ENCODE measurements around the gene CLEC18A. TPM values are rescaled to one million over a fixed set of nuclear protein-coding genes. Genes with fewer than 3 reads are reported as not detected.
"Not testable (repeated sequence)": the region's sequence is repeated elsewhere in the genome, so short reads cannot be mapped to it uniquely, and the experiment has no call there.

CLEC18A gene
- total and polyA plus RNA-seq, 3 donors from 2014 or later = 10.0 to 15.7 (median 12.6) TPM

DNA sequence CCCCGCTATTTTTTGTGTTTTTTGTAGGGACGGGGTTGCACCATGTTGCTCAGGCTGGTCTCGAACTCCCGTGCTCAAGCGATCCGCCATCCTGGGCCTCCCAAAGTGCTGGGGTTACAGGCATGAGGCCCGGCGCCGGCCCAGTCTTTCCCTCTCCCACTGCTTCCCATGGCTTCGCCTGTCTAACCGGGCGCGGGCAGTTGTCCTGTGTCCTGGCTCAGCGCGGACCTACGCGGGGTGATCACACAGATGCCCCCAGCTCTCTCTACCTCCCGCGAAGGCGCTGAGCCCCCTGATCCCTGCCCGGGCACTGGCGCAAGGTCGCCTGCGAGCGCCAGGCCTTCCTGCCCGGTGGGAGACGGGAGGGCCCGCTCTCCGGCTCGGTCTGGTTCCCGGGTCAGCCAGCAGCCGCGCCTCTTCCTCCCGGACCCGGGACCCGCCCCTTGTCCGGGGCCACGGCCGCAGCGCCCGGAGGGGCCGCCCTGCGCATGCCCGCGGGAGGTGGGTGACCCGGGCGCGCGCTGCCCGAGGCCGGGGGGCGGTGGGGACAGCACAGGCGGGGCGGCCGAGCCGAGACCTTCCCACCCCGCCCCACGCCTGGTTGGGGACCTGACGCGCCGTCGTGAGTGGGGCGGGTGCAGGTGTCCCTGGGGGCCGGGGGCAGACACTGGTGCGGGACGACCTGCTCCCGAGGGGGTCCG, 14.0 kb downstream of the CLEC18A start:
- H3K27ac ChIP-seq = peak overlapping the region in 1 of 2 donors; percentile 64
- H3K9me3 ChIP-seq; intact Hi-C loops (cut with DNase I; ENCODE audit: low total_unique reads); H3K36me3 ChIP-seq (ENCODE audit: low read depth, missing control alignments); H3K4me1 ChIP-seq; H3K27me3 ChIP-seq: not testable (repeated sequence)
- H3K4me3 ChIP-seq = peak overlapping the region; percentile 17 to 54
- WGBS, 2 donors = 38 to 52% methylated on average over 5 to 15 of the region's 68 CpGs
- DNase-seq = peak; percentile 37

DNA sequence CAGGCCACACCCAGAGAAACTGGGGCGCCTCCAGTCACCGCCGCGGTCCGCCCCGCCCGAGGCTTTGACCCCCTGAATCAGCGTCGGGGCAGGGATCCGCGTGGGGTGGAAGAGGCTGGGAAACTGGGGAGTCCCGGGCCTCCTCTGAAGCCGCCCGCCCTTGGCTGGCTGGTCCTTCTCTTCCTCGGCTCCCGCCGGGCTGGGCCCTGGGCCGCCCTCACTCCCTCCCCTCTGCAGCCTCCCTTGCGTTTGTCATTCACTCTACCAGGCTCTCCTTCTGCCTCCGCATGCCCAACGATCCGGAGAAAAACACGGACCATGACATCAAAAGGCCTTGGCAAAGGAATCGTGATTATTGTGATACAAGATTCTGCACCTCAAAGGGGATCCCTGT, 14.5 kb downstream of the CLEC18A start:
- H3K27me3 ChIP-seq; H3K9me3 ChIP-seq; H3K27ac ChIP-seq; intact Hi-C loops (cut with DNase I; ENCODE audit: low total_unique reads); H3K36me3 ChIP-seq (ENCODE audit: low read depth, missing control alignments); DNase-seq; H3K4me1 ChIP-seq: not testable (repeated sequence)
- 6% methylated on average over 5 of the region's 24 CpGs; no CpG with 5 or more reads in 1 of the 2 donors for WGBS, 2 donors
- H3K4me3 ChIP-seq = peak overlapping the region; percentile 17 to 54

DNA sequence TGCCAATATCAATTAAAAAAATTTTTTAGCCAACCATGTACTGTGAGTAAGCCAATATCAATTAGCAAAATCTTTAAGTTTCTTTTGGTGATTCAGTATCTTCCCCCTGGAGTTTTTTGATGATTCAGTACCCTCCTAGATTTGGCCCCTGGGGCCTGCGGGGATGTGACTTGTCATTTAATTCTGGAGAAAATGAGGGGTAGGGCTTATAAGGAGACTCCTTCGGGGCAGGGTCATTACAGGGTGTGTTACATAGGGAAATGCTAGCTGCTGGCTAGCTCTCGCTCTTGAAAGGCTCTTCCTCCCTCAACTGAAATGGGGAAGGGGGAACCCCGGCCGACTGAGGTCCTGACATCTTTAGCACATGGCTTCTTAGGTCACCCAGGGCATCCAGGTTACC, 16.6 kb downstream of the CLEC18A start:
- intact Hi-C loops (cut with DNase I; ENCODE audit: low total_unique reads); H3K4me3 ChIP-seq; H3K9me3 ChIP-seq; H3K27me3 ChIP-seq; H3K27ac ChIP-seq; H3K4me1 ChIP-seq; DNase-seq; H3K36me3 ChIP-seq (ENCODE audit: low read depth, missing control alignments): not testable (repeated sequence)
- WGBS, 2 donors = no CpG with 5 or more reads among the region's 5 CpGs

DNA sequence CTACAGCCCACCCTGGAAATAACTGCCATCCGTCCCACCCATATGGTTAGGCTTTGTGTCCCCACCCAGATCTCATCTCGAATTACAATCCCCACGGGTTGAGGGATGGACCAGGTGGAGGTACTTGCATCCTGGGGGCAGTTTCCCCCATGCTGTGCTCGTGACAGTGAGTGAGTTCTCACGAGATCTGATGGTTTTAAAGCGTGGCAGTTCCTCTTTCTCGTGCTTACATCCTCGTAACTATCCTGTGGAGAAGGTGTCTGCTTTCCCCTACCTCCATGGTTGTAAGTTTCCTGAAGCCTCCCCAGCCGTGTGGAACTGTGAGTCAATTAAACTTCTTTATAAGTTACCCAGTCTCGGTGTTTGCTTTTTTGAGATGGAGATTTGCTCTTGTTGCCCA, 17.0 kb downstream of the CLEC18A start:
- no CpG with 5 or more reads among the region's 10 CpGs for WGBS, 2 donors
- H3K4me1 ChIP-seq; intact Hi-C loops (cut with DNase I; ENCODE audit: low total_unique reads): not testable (repeated sequence)

DNA sequence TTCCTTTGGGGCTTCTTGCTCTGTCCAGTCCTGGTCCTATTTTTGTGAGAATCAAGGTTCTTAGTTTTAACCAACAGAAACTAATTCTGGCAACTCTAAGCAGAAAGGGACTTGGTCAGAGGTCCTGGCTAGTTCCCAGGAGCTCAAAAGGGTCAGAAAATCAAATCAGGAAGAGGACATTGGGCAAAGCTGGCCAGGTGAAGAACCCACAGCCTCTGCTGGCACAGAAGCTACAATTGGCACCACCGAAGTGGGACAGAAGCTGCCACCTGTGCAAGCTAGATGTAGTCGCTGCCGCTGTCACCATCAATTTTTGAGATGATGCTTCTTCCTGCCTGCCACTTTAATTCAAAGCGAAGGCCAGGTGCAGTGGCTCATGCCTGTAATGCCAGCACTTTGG, 18.5 kb downstream of the CLEC18A start:
- not testable (repeated sequence) for H3K4me1 ChIP-seq

More for the DNA sequence above, 17.0 kb downstream of the CLEC18A start:
- not testable (repeated sequence) for H3K36me3 ChIP-seq (ENCODE audit: low read depth, missing control alignments); H3K4me3 ChIP-seq; H3K27me3 ChIP-seq; H3K9me3 ChIP-seq; H3K27ac ChIP-seq; DNase-seq

DNA sequence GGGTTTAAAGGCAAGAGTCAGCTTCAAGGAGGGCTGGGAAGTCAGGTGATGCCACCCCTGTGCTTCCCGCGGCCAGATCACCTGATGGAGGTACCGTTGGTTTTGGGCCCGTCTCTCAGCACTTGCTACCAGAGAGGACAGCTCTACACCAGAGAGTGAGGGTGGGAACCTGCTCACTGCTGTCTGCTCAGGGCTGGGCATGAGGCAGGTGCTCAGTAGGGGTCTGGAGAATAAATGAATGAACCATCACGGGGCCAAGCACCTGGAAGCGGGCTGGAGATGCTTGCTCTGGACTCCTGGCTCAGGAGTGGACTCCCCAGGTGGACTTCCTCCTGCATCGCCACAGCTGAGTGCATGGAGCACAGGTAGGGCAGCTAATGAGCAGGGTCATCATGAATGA, 21.0 kb downstream of the CLEC18A start:
- intact Hi-C loops (cut with DNase I; ENCODE audit: low total_unique reads); H3K4me1 ChIP-seq: not testable (repeated sequence)
- WGBS, 2 donors = 78 to 93% methylated on average over 3 to 5 of the region's 7 CpGs

More for the DNA sequence above, 18.5 kb downstream of the CLEC18A start:
- H3K27ac ChIP-seq; H3K36me3 ChIP-seq (ENCODE audit: low read depth, missing control alignments); H3K4me3 ChIP-seq; DNase-seq; intact Hi-C loops (cut with DNase I; ENCODE audit: low total_unique reads); H3K27me3 ChIP-seq; H3K9me3 ChIP-seq: not testable (repeated sequence)
- 86% methylated on average over 3 of the region's 4 CpGs; no CpG with 5 or more reads in 1 of the 2 donors for WGBS, 2 donors

DNA sequence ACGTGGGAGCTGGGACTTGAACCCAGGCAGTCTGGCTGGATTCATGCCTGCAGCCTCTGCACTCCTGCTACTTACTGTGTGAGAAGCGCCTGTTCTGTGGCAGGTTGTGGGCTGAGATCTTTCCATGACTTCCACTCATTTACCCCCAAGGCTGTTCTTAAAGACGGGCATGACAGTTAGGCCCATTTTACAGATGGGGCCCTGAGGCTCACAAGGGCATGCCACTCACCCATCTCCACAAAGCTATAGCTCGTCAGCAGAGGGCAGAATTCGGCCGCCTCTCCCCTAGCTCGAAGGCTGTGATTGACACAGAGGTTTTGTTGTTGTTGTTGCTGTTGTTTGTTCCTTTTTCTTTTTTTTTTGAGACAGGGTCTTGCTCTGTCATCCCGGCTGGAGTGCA, 21.8 kb downstream of the CLEC18A start:
- H3K4me3 ChIP-seq; intact Hi-C loops (cut with DNase I; ENCODE audit: low total_unique reads); H3K27me3 ChIP-seq; DNase-seq; H3K36me3 ChIP-seq (ENCODE audit: low read depth, missing control alignments); H3K9me3 ChIP-seq; H3K27ac ChIP-seq; H3K4me1 ChIP-seq: not testable (repeated sequence)
- 89% methylated on average over 5 of the region's 8 CpGs; no CpG with 5 or more reads in 1 of the 2 donors for WGBS, 2 donors

More for the DNA sequence above, 21.0 kb downstream of the CLEC18A start:
- not testable (repeated sequence) for DNase-seq; H3K27ac ChIP-seq; H3K4me3 ChIP-seq; H3K27me3 ChIP-seq; H3K36me3 ChIP-seq (ENCODE audit: low read depth, missing control alignments); H3K9me3 ChIP-seq

DNA sequence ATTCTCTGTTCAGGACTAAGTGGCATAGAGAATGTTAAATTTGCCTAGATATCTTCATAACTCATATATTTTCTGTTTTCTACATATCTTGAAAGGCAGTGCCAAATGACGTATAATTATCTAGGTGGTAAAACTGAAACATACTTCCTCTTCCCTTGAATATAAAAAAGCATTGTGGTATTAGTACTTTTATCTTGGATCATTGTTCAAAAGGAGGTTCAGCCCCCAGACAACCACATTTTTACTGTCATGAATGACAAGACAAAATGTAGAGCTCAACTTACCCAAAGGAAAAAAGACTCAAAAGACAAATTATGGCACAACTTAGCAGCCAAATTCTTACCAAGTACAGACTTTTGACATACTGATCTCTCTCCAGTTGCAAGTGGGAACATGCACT, 34.1 kb downstream of the CLEC18A start:
- DNase-seq; H3K4me3 ChIP-seq; H3K27me3 ChIP-seq; H3K36me3 ChIP-seq (ENCODE audit: low read depth, missing control alignments); intact Hi-C loops (cut with DNase I; ENCODE audit: low total_unique reads); H3K27ac ChIP-seq; H3K4me1 ChIP-seq; H3K9me3 ChIP-seq: not testable (repeated sequence)
- WGBS, 2 donors = 75% methylated on average over 1 of the region's 1 CpG

DNA sequence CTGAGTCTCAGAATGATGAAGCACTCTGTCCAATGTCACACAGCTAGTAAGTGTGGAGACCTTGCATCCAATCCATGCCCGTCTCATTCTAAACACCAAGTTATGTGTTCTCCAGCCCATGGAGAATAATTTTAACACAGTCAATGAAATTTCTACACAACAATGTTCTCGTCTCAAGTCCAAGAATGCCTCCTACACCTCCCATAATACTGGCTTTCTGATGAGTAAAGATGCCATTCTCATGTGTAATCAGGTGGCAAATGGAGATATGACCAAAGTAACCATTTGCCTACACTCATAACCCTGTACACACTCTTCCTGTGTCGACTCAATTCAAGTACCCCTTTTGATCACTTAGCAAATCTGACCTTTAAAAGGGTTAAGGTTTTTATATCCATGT, 46.8 kb downstream of the CLEC18A start:
- H3K4me3 ChIP-seq; H3K27me3 ChIP-seq; H3K36me3 ChIP-seq (ENCODE audit: low read depth, missing control alignments); intact Hi-C loops (cut with DNase I; ENCODE audit: low total_unique reads); H3K27ac ChIP-seq; H3K4me1 ChIP-seq; DNase-seq; H3K9me3 ChIP-seq: not testable (repeated sequence)
- WGBS, 2 donors = 63 to 80% methylated on average over 3 of the region's 3 CpGs

DNA sequence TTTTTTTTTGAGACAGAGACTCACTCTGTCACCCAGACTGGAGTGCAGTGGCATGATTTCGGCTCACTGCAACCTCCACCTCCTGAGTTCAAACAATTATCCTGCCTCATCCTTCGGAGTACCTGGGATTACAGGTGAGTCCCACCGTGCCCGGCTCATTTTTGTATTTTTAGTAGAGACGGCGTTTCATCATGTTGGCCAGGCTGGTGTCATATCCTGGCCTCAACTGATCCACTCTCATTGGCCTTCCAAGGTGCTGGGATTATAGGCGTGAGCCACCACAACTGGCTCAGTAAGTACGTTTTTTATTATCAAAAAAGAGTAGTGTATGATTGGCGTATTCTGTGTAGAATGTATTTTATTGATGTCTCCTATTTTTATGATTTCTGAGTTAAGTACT, 48.7 kb downstream of the CLEC18A start:
- WGBS, 2 donors = 85 to 86% methylated on average over 9 of the region's 9 CpGs
- H3K4me3 ChIP-seq; H3K9me3 ChIP-seq; H3K27me3 ChIP-seq; H3K36me3 ChIP-seq (ENCODE audit: low read depth, missing control alignments); H3K4me1 ChIP-seq; DNase-seq; H3K27ac ChIP-seq; intact Hi-C loops (cut with DNase I; ENCODE audit: low total_unique reads): not testable (repeated sequence)

DNA sequence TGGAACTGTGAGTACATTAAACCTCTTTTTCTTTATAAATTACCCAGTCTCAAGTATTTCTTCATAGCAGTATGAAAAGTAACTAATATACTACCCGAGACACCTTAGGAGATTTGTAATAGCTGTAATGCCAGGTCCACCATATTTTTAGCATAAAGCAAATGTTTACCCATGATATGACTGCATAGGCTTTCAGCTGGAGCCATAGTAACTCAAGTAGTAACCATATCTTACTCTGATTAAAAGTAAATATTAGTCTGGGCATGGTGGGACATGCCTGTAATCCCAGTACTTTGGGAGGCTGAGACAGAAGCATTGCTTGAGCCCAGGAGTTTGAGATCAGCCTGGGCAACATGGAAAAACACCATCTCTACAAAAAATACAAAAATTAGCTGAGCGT, 52.4 kb downstream of the CLEC18A start:
- H3K36me3 ChIP-seq (ENCODE audit: low read depth, missing control alignments); H3K27ac ChIP-seq; H3K4me1 ChIP-seq; DNase-seq; intact Hi-C loops (cut with DNase I; ENCODE audit: low total_unique reads); H3K27me3 ChIP-seq; H3K9me3 ChIP-seq; H3K4me3 ChIP-seq: not testable (repeated sequence)
- 94 to 100% methylated on average over 2 of the region's 2 CpGs for WGBS, 2 donors

DNA sequence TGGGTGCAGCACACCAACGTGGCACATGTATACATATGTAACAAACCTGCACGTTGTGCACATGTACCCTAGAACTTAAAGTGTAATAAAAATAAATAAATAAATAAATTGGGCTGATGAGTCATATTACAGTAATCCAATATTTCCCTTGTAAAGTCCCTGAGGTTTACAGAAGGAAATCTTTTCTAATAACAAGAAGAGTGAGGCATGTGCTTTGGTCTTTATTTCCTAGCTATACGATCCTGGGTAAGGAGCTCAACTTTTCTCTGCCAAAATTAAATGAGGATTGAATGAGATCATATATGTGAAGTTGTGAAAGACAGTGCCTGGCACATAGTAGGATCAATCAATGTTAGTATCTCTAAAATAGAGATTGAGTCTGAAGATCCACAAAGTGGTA, 57.5 kb downstream of the CLEC18A start:
- H3K4me3 ChIP-seq; H3K27me3 ChIP-seq; intact Hi-C loops (cut with DNase I; ENCODE audit: low total_unique reads); H3K36me3 ChIP-seq (ENCODE audit: low read depth, missing control alignments); H3K27ac ChIP-seq; H3K4me1 ChIP-seq; H3K9me3 ChIP-seq; DNase-seq: not testable (repeated sequence)
- 89 to 94% methylated on average over 3 of the region's 3 CpGs for WGBS, 2 donors

Data from testis (tissue), 3 donors.